ENCODE results near the gene DECR2. TPM values are rescaled to one million over a fixed set of nuclear protein-coding genes. Genes with fewer than 3 reads are reported as not detected.
"Not testable (repeated sequence)": the region's sequence is repeated elsewhere in the genome, so short reads cannot be mapped to it uniquely, and the experiment has no call there.

The DECR2 gene
- total RNA-seq, 1 donor from 2014 or later = 17.6 TPM

DNA sequence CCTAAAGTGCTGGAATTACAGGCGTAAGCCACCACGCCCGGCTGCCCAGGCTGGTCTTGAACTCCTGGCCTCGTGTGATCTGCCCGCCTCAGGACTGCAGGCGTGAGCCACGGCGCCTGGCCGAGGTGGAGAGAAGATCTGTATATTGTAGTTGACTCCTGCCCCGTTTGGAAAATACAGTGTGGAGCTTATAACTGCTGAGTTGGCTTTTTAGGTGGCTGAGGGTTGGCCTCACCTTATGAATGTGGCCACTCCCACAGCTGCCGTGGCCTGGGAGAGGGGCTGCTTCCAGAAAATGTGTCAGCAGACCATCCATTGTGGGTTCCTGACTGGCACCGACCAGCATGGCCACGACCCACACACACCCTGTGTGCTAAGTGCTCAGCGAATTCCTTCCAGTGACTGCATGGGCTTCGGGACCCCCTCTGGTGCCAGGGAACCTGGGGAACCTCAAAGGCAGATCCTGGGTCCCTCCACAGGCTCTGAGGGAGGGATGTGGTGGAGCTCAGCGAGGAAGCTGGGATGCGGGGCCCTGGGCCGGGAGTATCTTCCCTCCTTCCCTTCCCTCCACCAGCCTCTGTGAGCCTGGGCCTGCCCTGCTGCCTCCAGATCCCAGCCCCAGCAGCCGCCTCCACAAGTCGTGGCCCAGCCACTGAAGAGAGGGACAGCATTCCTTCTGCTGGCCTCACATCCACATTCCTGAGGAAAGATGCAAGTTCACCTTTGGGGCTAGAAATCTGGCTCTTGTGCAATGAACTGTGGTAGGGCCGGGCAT lies 12.9 kb downstream of the DECR2 start:
- no peaks in the 10 kb centered on the region for H3K36me3 Mint-ChIP-seq (ENCODE audit: low read depth)
- intact Hi-C loops (cut with micrococcal nuclease) = no loop called here
- H3K4me3 Mint-ChIP-seq = no peak overlapping the region
- DNase-seq = no peak
- H3K27ac Mint-ChIP-seq = no peak overlapping the region
- H3K9me3 Mint-ChIP-seq = no peaks in the 10 kb centered on the region
- no peaks in the 10 kb centered on the region for H3K4me1 Mint-ChIP-seq
- H3K27me3 Mint-ChIP-seq = no peaks in the 10 kb centered on the region

GRCh38 chr16:415170-415498 lies 13.4 kb downstream of the DECR2 start:
- H3K36me3 Mint-ChIP-seq (ENCODE audit: low read depth); H3K4me1 Mint-ChIP-seq; H3K4me3 Mint-ChIP-seq; H3K27me3 Mint-ChIP-seq; DNase-seq; H3K27ac Mint-ChIP-seq; H3K9me3 Mint-ChIP-seq; intact Hi-C loops (cut with micrococcal nuclease): not testable (repeated sequence)

- intact Hi-C loops (cut with micrococcal nuclease); DNase-seq; H3K36me3 Mint-ChIP-seq (ENCODE audit: low read depth); H3K9me3 Mint-ChIP-seq; H3K4me3 Mint-ChIP-seq; H3K27ac Mint-ChIP-seq: not testable (repeated sequence)
- peaks cover 15% of the 10 kb centered on the region for H3K27me3 Mint-ChIP-seq
- H3K4me1 Mint-ChIP-seq = peaks cover 11% of the 10 kb centered on the region
These were observed 20.5 kb downstream of the DECR2 start for GRCh38 chr16:422179-422578.

GRCh38 chr16:424033-424622 lies 22.4 kb downstream of the DECR2 start:
- no peaks in the 10 kb centered on the region for H3K9me3 Mint-ChIP-seq
- H3K27ac Mint-ChIP-seq = no peak overlapping the region
- no peak for DNase-seq
- H3K27me3 Mint-ChIP-seq = peaks cover 16% of the 10 kb centered on the region
- intact Hi-C loops (cut with micrococcal nuclease) = loop anchor here (2.0 kb wide), 1 partner anchor 101 kb away; no protein-coding TSS in a partner anchor
- H3K4me1 Mint-ChIP-seq = peaks cover 25% of the 10 kb centered on the region
- peak overlapping the region; percentile 86 for H3K4me3 Mint-ChIP-seq
- peaks cover 5% of the 10 kb centered on the region for H3K36me3 Mint-ChIP-seq (ENCODE audit: low read depth)

GRCh38 chr16:424623-425081 lies 23.0 kb downstream of the DECR2 start:
- Mint-ChIP-seq H3K4me1 (peaks cover 25% of the 10 kb centered on the region), H3K27ac (peak overlapping the region; percentile 69)
- intact Hi-C loops (cut with micrococcal nuclease) = loop anchor here (1.0 to 2.0 kb wide), 2 partner anchors 100 to 165 kb away; no protein-coding TSS in a partner anchor

DNA sequence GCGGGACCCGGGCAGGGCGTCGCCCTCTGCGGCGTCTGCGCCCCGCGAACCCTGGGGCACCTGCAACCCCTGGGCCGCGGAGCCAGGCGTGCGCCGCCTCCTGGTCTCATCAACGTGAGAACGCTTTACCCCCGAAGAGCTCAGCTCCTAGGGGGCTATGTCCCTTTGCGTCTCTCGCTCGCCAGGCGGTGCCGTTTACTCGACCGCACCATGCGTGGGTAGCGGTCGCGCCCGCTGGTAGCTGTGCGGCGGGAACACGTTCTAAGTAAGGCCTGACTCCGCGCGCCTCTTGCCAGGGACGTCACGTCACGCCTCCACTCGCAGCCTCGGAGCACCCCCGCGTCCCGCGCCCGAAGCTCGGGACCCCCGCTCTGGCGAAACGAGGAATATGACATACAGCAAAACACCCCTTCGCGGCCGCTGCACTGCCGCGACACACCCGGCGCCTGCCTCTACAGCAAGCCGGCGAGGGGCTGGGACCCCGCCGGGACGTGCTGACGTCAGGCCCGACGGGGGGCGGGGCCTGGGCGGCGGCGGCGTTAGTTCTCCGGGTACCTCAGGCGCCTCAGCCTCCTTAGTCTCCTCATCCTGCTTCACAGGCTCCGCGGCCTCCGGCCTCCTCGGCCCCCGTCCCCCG lies 23.5 kb downstream of the DECR2 start, which contains the start of gene RAB11FIP3:
RAB11FIP3 (plus strand) TSS at position 568 of the 637 bp plus-strand sequence. CDS start 358 bp downstream, outside the sequence.
- H3K4me1 Mint-ChIP-seq = peaks cover 25% of the 10 kb centered on the region
- peaks cover 16% of the 10 kb centered on the region for H3K27me3 Mint-ChIP-seq
- H3K9me3 Mint-ChIP-seq = no peaks in the 10 kb centered on the region
- peak within 1 kb of the TSS; percentile 86 for H3K4me3 Mint-ChIP-seq
- H3K36me3 Mint-ChIP-seq (ENCODE audit: low read depth) = peaks cover 8% of the 10 kb centered on the region
- intact Hi-C loops (cut with micrococcal nuclease) = loop anchor here (1.0 to 2.0 kb wide), 2 partner anchors 100 to 164 kb away; no protein-coding TSS in a partner anchor
- DNase-seq = peak; percentile 97
- peak within 1 kb of the TSS; percentile 88 for H3K27ac Mint-ChIP-seq

More at GRCh38 chr16:424623-425081, 23.0 kb downstream of the DECR2 start:
- DNase-seq = no peak
- Mint-ChIP-seq H3K9me3 (no peaks in the 10 kb centered on the region), H3K4me3 (peak overlapping the region; percentile 86), H3K36me3 (ENCODE audit: low read depth) (peaks cover 5% of the 10 kb centered on the region), H3K27me3 (peaks cover 16% of the 10 kb centered on the region)

DNA sequence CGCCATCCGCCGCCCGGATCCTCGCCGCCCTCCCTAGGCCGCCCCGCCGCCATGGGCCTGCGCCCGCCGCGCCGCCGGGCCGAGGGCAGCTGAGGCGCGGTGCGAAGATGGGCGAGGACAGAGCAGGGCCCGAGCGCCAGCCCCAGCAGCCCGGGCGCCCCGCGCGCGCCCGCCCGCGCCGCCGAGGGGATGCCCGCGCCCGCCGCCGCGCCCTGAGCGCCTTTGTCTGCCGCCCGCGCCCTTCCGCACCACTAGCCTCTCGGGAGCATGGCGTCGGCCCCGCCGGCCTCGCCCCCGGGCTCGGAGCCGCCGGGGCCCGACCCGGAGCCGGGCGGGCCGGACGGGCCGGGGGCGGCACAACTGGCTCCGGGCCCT lies 24.0 kb downstream of the DECR2 start:
- Mint-ChIP-seq H3K9me3 (no peaks in the 10 kb centered on the region), H3K27me3 (peaks cover 15% of the 10 kb centered on the region), H3K4me1 (peaks cover 25% of the 10 kb centered on the region), H3K27ac (no peak overlapping the region), H3K4me3 (peak overlapping the region; percentile 86), H3K36me3 (ENCODE audit: low read depth) (peaks cover 8% of the 10 kb centered on the region)
- no peak for DNase-seq
- intact Hi-C loops (cut with micrococcal nuclease) = loop anchor here (1.0 to 2.0 kb wide), 2 partner anchors 99 to 164 kb away; no protein-coding TSS in a partner anchor

- peak overlapping the region; percentile 84 for H3K4me3 Mint-ChIP-seq
- H3K27ac Mint-ChIP-seq = peak overlapping the region; percentile 34
- H3K4me1 Mint-ChIP-seq = peaks cover 27% of the 10 kb centered on the region
- H3K36me3 Mint-ChIP-seq (ENCODE audit: low read depth) = peaks cover 8% of the 10 kb centered on the region
- intact Hi-C loops (cut with micrococcal nuclease) = no loop called here
- H3K9me3 Mint-ChIP-seq = no peaks in the 10 kb centered on the region
- peak; percentile 69 for DNase-seq
- H3K27me3 Mint-ChIP-seq = peaks cover 13% of the 10 kb centered on the region
These were observed 24.6 kb downstream of the DECR2 start for GRCh38 chr16:426115-426905.

GRCh38 chr16:426906-427249 lies 25.2 kb downstream of the DECR2 start:
- peaks cover 27% of the 10 kb centered on the region for H3K4me1 Mint-ChIP-seq
- intact Hi-C loops (cut with micrococcal nuclease) = no loop called here
- H3K27me3 Mint-ChIP-seq = peaks cover 13% of the 10 kb centered on the region
- peak overlapping the region; percentile 84 for H3K4me3 Mint-ChIP-seq
- peak overlapping the region; percentile 34 for H3K27ac Mint-ChIP-seq
- no peak for DNase-seq
- H3K36me3 Mint-ChIP-seq (ENCODE audit: low read depth) = peaks cover 8% of the 10 kb centered on the region
- no peaks in the 10 kb centered on the region for H3K9me3 Mint-ChIP-seq

GRCh38 chr16:427250-427649 lies 25.6 kb downstream of the DECR2 start:
- H3K27me3 Mint-ChIP-seq = peaks cover 13% of the 10 kb centered on the region
- H3K9me3 Mint-ChIP-seq = no peaks in the 10 kb centered on the region
- H3K4me3 Mint-ChIP-seq = peak overlapping the region; percentile 84
- no peak for DNase-seq
- H3K36me3 Mint-ChIP-seq (ENCODE audit: low read depth) = peaks cover 8% of the 10 kb centered on the region
- H3K4me1 Mint-ChIP-seq = peaks cover 27% of the 10 kb centered on the region
- intact Hi-C loops (cut with micrococcal nuclease) = no loop called here
- H3K27ac Mint-ChIP-seq = peak overlapping the region; percentile 34

- Mint-ChIP-seq H3K27me3 (peaks cover 3% of the 10 kb centered on the region), H3K36me3 (ENCODE audit: low read depth) (peaks cover 10% of the 10 kb centered on the region), H3K9me3 (no peaks in the 10 kb centered on the region), H3K4me1 (peaks cover 23% of the 10 kb centered on the region), H3K4me3 (no peak overlapping the region), H3K27ac (no peak overlapping the region)
- no peak for DNase-seq
- intact Hi-C loops (cut with micrococcal nuclease) = no loop called here
These were observed 29.2 kb downstream of the DECR2 start for GRCh38 chr16:430904-431303.

DNA sequence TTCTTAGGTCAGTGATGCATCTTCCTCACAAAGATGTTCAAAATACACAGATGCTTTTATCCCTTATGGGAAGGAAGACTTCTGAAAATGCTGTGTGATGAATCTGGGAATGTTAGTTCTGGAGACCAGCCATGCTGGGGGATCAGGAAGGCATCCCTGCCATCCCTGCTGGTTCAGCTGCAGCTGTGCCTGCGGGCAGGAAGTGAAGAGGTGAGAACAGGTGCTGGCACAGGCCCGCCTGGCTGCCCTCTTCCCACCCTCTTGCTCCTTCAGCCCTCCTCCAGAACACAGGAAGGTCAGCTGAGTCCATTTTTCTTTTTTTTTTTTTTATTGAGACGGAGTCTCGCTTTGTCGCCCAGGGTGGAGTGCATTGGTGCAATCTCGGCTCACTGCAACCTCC lies 38.9 kb downstream of the DECR2 start:
- intact Hi-C loops (cut with micrococcal nuclease) = no loop called here

DNA sequence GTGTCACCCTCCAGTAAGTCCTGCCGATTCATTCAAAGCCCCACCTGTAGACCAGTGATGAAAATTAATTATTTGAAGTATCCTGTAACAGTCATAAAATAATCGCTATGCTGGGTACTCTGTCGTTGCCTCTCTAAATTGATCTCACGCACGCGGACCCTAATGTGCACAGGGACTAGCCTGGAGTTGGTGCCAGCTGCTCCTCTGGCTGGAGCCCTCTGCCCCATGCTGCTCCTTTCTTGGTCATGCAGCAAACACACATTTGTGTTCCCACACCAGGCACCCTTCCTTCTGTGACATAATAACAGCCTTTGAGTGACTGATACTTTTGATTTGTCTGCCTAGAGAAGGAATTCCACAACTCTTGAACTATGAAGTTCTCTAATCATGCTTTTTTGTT lies 39.8 kb downstream of the DECR2 start:
- intact Hi-C loops (cut with micrococcal nuclease) = no loop called here
- Mint-ChIP-seq H3K36me3 (ENCODE audit: low read depth) (no peaks in the 10 kb centered on the region), H3K27me3 (no peaks in the 10 kb centered on the region), H3K27ac (no peak overlapping the region), H3K4me3 (no peak overlapping the region), H3K9me3 (no peaks in the 10 kb centered on the region), H3K4me1 (peaks cover 2% of the 10 kb centered on the region)
- DNase-seq = no peak

More for the DNA sequence above, 38.9 kb downstream of the DECR2 start:
- no peaks in the 10 kb centered on the region for H3K27me3 Mint-ChIP-seq
- no peak for DNase-seq
- no peak overlapping the region for H3K4me3 Mint-ChIP-seq
- no peak overlapping the region for H3K27ac Mint-ChIP-seq
- no peaks in the 10 kb centered on the region for H3K36me3 Mint-ChIP-seq (ENCODE audit: low read depth)
- no peaks in the 10 kb centered on the region for H3K9me3 Mint-ChIP-seq
- H3K4me1 Mint-ChIP-seq = peaks cover 2% of the 10 kb centered on the region

All from activated CD4-positive, alpha-beta T cell treated with anti-CD3 and anti-CD28 coated beads, Interleukin-2, amount 10 ng/mL, durations not matched to agents 24 days and 14 days (primary cell).